ENCODE data around the gene PCNX3. TPM values are rescaled to one million over a fixed set of nuclear protein-coding genes. Genes with fewer than 3 reads are reported as not detected.
A peak's percentile ranks its signal among the peaks of the same experiment; 100 is the strongest.

The PCNX3 gene
- total RNA-seq, 1 donor from 2014 or later = 45.6 TPM

DNA sequence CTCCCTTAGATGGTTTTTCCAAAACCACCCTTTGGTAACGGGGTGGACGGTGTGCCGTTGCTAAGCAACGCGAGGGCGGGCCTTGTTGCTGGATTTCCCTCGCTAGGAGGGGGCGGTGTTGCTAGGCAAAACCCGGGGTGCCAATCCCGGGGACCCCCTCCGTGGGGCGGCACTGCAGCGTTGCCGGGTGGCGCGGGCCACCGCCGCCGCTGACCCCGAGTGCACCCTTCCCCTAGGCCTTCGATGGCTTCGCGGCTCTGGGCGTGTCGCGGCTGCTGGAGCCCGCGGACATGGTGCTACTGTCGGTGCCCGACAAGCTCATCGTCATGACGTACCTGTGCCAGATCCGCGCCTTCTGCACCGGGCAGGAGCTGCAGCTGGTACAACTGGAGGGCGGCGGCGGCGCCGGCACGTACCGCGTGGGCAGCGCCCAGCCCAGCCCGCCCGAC is 30.8 kb upstream of the PCNX3 start:
- H3K36me3 ChIP-seq (ENCODE audit: insufficient read depth, low read length) = no peaks in the 10 kb centered on the region
- peaks cover 45% of the 10 kb centered on the region for H4K20me1 ChIP-seq (ENCODE audit: insufficient read depth, low read length)
- FAIRE-seq (no peak), DNase-seq (ENCODE audit: low read depth) (no peak)
- Mint-ChIP-seq H3K4me3 (ENCODE audit: unreplicated experiment) (no peak overlapping the region), H3K36me3 (ENCODE audit: low read depth, unreplicated experiment) (peaks cover 15% of the 10 kb centered on the region), H3K27me3 (ENCODE audit: low read depth, unreplicated experiment) (peaks cover 44% of the 10 kb centered on the region), H3K9me3 (ENCODE audit: unreplicated experiment) (peaks cover 3% of the 10 kb centered on the region), H3K4me1 (ENCODE audit: low read depth, unreplicated experiment) (peaks cover 6% of the 10 kb centered on the region), H3K27ac (ENCODE audit: unreplicated experiment) (no peak overlapping the region)
- H3K9ac ChIP-seq (ENCODE audit: low read length) = no peak overlapping the region
- H3K4me2 ChIP-seq (ENCODE audit: low read length) = peak overlapping the region; percentile 48
- no peaks in the 10 kb centered on the region for H3K79me2 ChIP-seq (ENCODE audit: insufficient read depth, low read length)
- no peak for TF ChIP-seq EZH2 (IDR thresholded peaks at IDR 0.05; ENCODE audit: insufficient read depth, low read length)
- TF ChIP-seq, protein P1, sequence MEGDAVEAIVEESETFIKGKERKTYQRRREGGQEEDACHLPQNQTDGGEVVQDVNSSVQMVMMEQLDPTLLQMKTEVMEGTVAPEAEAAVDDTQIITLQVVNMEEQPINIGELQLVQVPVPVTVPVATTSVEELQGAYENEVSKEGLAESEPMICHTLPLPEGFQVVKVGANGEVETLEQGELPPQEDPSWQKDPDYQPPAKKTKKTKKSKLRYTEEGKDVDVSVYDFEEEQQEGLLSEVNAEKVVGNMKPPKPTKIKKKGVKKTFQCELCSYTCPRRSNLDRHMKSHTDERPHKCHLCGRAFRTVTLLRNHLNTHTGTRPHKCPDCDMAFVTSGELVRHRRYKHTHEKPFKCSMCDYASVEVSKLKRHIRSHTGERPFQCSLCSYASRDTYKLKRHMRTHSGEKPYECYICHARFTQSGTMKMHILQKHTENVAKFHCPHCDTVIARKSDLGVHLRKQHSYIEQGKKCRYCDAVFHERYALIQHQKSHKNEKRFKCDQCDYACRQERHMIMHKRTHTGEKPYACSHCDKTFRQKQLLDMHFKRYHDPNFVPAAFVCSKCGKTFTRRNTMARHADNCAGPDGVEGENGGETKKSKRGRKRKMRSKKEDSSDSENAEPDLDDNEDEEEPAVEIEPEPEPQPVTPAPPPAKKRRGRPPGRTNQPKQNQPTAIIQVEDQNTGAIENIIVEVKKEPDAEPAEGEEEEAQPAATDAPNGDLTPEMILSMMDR (IDR thresholded peaks at IDR 0.05; ENCODE audit: insufficient read depth, low read depth, low read length) = no peak
- peaks cover 5% of the 10 kb centered on the region for H3K27me3 ChIP-seq (ENCODE audit: insufficient read depth, low read length)
- H3K4me1 ChIP-seq (ENCODE audit: insufficient read depth, low read length) = peaks cover 7% of the 10 kb centered on the region
- no peak overlapping the region for H2AFZ ChIP-seq (ENCODE audit: low read depth, low read length)
- no peak overlapping the region for H3K4me3 ChIP-seq (ENCODE audit: insufficient read depth, low read depth, low read length)
- no peak overlapping the region for H3K27ac ChIP-seq (ENCODE audit: low read depth, low read length)
- no peaks in the 10 kb centered on the region for H3K9me3 ChIP-seq (ENCODE audit: insufficient read depth, low read depth, low read length)

DNA sequence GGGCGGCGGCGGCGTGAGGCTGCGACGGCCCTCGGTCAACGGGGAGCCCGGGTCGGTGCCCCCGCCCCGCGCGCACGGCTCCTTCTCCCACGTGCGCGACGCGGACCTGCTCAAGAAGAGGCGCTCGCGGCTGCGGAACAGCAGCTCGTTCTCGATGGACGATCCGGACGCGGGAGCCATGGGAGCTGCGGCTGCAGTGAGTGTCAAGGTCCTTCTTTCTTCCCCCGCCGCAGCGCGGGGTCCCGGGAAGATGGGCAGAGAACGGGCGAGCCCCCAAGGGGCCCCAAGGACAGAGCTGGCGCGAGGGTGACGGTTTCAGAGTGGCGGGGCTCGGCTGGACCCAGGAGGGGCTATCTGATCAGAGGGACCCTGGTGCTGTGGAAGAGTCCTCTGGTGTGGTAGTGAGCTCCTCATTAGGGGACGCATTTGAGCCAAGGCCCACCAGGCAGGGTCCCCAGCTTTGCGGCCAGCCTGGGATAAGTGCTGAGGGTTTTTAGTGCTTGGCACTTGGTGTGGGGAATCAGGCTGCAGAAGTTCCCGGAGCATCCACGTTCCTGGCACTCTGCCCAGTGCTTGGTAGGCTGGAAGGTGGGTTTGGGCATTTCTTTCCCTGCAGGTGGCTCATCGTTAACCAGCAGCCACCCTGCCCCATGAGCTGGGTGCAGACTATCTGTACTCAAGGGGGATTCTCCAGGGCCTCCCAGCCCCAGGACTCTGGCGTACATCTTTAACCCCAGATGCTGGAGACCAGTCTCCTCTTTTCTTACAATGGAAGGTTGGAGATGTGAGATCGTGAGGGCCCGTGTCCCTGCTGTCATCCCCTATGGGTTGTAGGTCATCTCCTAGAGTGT is 30.0 kb upstream of the PCNX3 start:
- H3K27me3 ChIP-seq (ENCODE audit: insufficient read depth, low read length) = peaks cover 5% of the 10 kb centered on the region

More for the DNA sequence above, 30.0 kb upstream of the PCNX3 start:
- Histone ChIP-seq H3K9me3 (ENCODE audit: insufficient read depth, low read depth, low read length) (no peaks in the 10 kb centered on the region), H3K27ac (ENCODE audit: low read depth, low read length) (no peak overlapping the region), H4K20me1 (ENCODE audit: insufficient read depth, low read length) (peaks cover 38% of the 10 kb centered on the region), H2AFZ (ENCODE audit: low read depth, low read length) (no peak overlapping the region), H3K4me1 (ENCODE audit: insufficient read depth, low read length) (peaks cover 7% of the 10 kb centered on the region), H3K4me2 (ENCODE audit: low read length) (no peak overlapping the region), H3K79me2 (ENCODE audit: insufficient read depth, low read length) (no peaks in the 10 kb centered on the region), H3K4me3 (ENCODE audit: insufficient read depth, low read depth, low read length) (no peak overlapping the region), H3K36me3 (ENCODE audit: insufficient read depth, low read length) (no peaks in the 10 kb centered on the region), H3K9ac (ENCODE audit: low read length) (no peak overlapping the region)
- no peak overlapping the region for H3K27ac Mint-ChIP-seq (ENCODE audit: unreplicated experiment)
- no peak for TF ChIP-seq EZH2 (IDR thresholded peaks at IDR 0.05; ENCODE audit: insufficient read depth, low read length)
- TF ChIP-seq, protein P1 (IDR thresholded peaks at IDR 0.05; ENCODE audit: insufficient read depth, low read depth, low read length) = no peak
- no peak for DNase-seq (ENCODE audit: low read depth)
- no peak overlapping the region for H3K4me3 Mint-ChIP-seq (ENCODE audit: unreplicated experiment)
- FAIRE-seq = no peak
- peaks cover 11% of the 10 kb centered on the region for H3K36me3 Mint-ChIP-seq (ENCODE audit: low read depth, unreplicated experiment)
- peaks cover 3% of the 10 kb centered on the region for H3K9me3 Mint-ChIP-seq (ENCODE audit: unreplicated experiment)
- H3K4me1 Mint-ChIP-seq (ENCODE audit: low read depth, unreplicated experiment) = peaks cover 6% of the 10 kb centered on the region
- peaks cover 46% of the 10 kb centered on the region for H3K27me3 Mint-ChIP-seq (ENCODE audit: low read depth, unreplicated experiment)
